Measurements from ENCODE around the gene FHOD1. TPM values are rescaled to one million over a fixed set of nuclear protein-coding genes. Genes with fewer than 3 reads are reported as not detected.

Gene FHOD1
- total RNA-seq, 1 donor from 2014 or later: 28.2 TPM

GRCh38 chr16:67216612-67217490 lies 30.4 kb downstream of the FHOD1 start:
- no peak for DNase-seq (ENCODE audit: low spot score, unreplicated experiment)
- no peak overlapping the region for H3K27ac Mint-ChIP-seq
- H3K27me3 Mint-ChIP-seq: peaks cover 28% of the 10 kb centered on the region
- no peaks in the 10 kb centered on the region for H3K9me3 Mint-ChIP-seq (ENCODE audit: low read depth)
- TF ChIP-seq CTCF (IDR thresholded peaks at IDR 0.05; ENCODE audit: unreplicated experiment): no peak
- no peaks in the 10 kb centered on the region for H3K36me3 Mint-ChIP-seq (ENCODE audit: insufficient read depth)
- no peaks in the 10 kb centered on the region for H3K4me1 Mint-ChIP-seq (ENCODE audit: low read depth)
- no peak overlapping the region for H3K4me3 Mint-ChIP-seq (ENCODE audit: low read depth)

- Mint-ChIP-seq H3K36me3 (ENCODE audit: insufficient read depth) (no peaks in the 10 kb centered on the region), H3K4me3 (ENCODE audit: low read depth) (no peak overlapping the region), H3K9me3 (ENCODE audit: low read depth) (no peaks in the 10 kb centered on the region), H3K27ac (no peak overlapping the region), H3K27me3 (peaks cover 34% of the 10 kb centered on the region), H3K4me1 (ENCODE audit: low read depth) (no peaks in the 10 kb centered on the region)
- no peak for DNase-seq (ENCODE audit: low spot score, unreplicated experiment)
- TF ChIP-seq CTCF (IDR thresholded peaks at IDR 0.05; ENCODE audit: unreplicated experiment): no peak
These were observed 31.6 kb downstream of the FHOD1 start for GRCh38 chr16:67215706-67216105.

- no peak overlapping the region for H3K27ac Mint-ChIP-seq
- no peaks in the 10 kb centered on the region for H3K9me3 Mint-ChIP-seq (ENCODE audit: low read depth)
- TF ChIP-seq CTCF (IDR thresholded peaks at IDR 0.05; ENCODE audit: unreplicated experiment): no peak
- H3K27me3 Mint-ChIP-seq: peaks cover 31% of the 10 kb centered on the region
- no peak overlapping the region for H3K4me3 Mint-ChIP-seq (ENCODE audit: low read depth)
- DNase-seq (ENCODE audit: low spot score, unreplicated experiment): no peak
- no peaks in the 10 kb centered on the region for H3K36me3 Mint-ChIP-seq (ENCODE audit: insufficient read depth)
- H3K4me1 Mint-ChIP-seq (ENCODE audit: low read depth): no peaks in the 10 kb centered on the region
These were observed 33.9 kb downstream of the FHOD1 start for GRCh38 chr16:67213197-67214019.

GRCh38 chr16:67212766-67213165 lies 34.5 kb downstream of the FHOD1 start:
- DNase-seq (ENCODE audit: low spot score, unreplicated experiment): no peak
- H3K4me1 Mint-ChIP-seq (ENCODE audit: low read depth): no peaks in the 10 kb centered on the region
- no peak for TF ChIP-seq CTCF (IDR thresholded peaks at IDR 0.05; ENCODE audit: unreplicated experiment)
- no peak overlapping the region for H3K4me3 Mint-ChIP-seq (ENCODE audit: low read depth)
- H3K27me3 Mint-ChIP-seq: peaks cover 31% of the 10 kb centered on the region
- H3K27ac Mint-ChIP-seq: no peak overlapping the region
- H3K36me3 Mint-ChIP-seq (ENCODE audit: insufficient read depth): no peaks in the 10 kb centered on the region
- no peaks in the 10 kb centered on the region for H3K9me3 Mint-ChIP-seq (ENCODE audit: low read depth)

GRCh38 chr16:67211674-67212073 lies 35.6 kb downstream of the FHOD1 start:
- TF ChIP-seq CTCF (IDR thresholded peaks at IDR 0.05; ENCODE audit: unreplicated experiment): no peak
- no peak for DNase-seq (ENCODE audit: low spot score, unreplicated experiment)
- no peak overlapping the region for H3K4me3 Mint-ChIP-seq (ENCODE audit: low read depth)
- no peaks in the 10 kb centered on the region for H3K4me1 Mint-ChIP-seq (ENCODE audit: low read depth)
- no peaks in the 10 kb centered on the region for H3K36me3 Mint-ChIP-seq (ENCODE audit: insufficient read depth)
- H3K9me3 Mint-ChIP-seq (ENCODE audit: low read depth): no peaks in the 10 kb centered on the region
- peaks cover 20% of the 10 kb centered on the region for H3K27me3 Mint-ChIP-seq
- no peak overlapping the region for H3K27ac Mint-ChIP-seq
